GM19043 (cell line): ENCODE measurements around the gene CACNA2D1.

Experiments used
- ATAC-seq: cut with Tn5 transposase; IDR thresholded peaks from one replicate; pipeline ENCODE4 v1.9.1; 2021; ENCODE audit warnings: low read depth; ENCODE audit not compliant: unreplicated experiment

CACNA2D1 gene

GRCh38 chr7:81926154-81926553, 517.4 kb downstream of the CACNA2D1 start:
- no peak for ATAC-seq

GRCh38 chr7:81925530-81925929, 518.0 kb downstream of the CACNA2D1 start:
- ATAC-seq = no peak

- ATAC-seq = no peak
Measured at GRCh38 chr7:81924494-81924893, 519.1 kb downstream of the CACNA2D1 start.

- ATAC-seq = no peak
Measured at GRCh38 chr7:81919494-81919893, 524.1 kb downstream of the CACNA2D1 start.

GRCh38 chr7:81908220-81908619, 535.4 kb downstream of the CACNA2D1 start:
- no peak for ATAC-seq

- no peak for ATAC-seq
Measured at GRCh38 chr7:81903115-81903514, 540.5 kb downstream of the CACNA2D1 start.

GRCh38 chr7:81902536-81902935, 541.0 kb downstream of the CACNA2D1 start:
- ATAC-seq = no peak
